Measurements from ENCODE around the gene AURKAIP1. TPM values are rescaled to one million over a fixed set of nuclear protein-coding genes. Genes with fewer than 3 reads are reported as not detected.

The AURKAIP1 gene
- total and polyA plus RNA-seq, 8 donors = 50.9 to 281 (median 140) TPM

DNA sequence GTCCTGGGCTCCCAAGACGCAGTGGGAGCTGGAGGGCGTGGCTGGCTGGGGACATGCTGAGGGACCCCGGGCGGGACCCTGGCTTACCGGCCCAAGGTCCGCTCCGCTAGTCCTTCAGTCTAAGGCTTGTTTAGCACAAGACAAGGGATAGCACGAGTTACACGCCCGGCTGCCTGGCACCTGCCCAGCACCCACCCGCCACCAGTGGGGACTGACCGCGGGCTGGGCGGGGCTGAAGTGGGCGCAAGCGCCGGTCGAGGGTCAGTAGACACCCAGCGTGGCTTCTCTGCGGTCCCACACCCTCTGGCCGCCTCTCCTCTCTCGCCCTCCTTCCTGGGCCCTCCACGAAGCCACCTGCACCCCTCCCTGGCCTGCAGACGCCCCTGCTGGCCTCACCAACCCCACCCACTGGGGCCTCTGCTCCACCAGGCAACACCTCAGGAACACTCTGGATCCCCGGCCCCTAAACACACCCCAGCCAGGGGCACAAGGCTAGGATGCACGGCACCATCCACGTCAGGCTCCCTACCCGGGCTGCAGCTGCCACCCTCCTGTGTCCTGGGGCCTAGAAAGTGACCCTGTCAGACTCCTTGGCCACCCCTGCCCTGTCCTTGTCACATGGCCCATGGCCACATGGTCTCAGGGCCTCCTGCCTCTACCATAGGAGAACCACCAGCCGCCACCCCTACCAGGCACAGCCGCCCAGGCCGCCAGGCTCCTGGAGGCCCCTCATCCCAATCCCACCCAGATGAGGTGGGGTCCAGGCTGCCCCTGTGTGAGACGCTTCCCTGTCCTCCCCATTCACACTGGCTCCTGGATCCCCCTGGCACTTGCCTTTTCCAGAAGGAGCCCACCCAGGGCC lies 37.8 kb downstream of the AURKAIP1 start:
- intact Hi-C loops (cut with DNase I; ENCODE audit: low total_unique reads) = no loop called here
- H3K4me3 ChIP-seq = no peak overlapping the region
- H3K9me3 ChIP-seq = no peaks in the 10 kb centered on the region
- H3K27ac ChIP-seq = peak overlapping the region in 1 of 5 donors; percentile 33
- H3K4me1 ChIP-seq = peaks cover 6 to 28% (median 23%) of the 10 kb centered on the region in 4 donors
- H3K36me3 ChIP-seq = peaks cover 32 to 75% (median 71%) of the 10 kb centered on the region in 4 donors
- no peaks in the 10 kb centered on the region for H3K27me3 ChIP-seq
- no peak for DNase-seq
- 88 to 96% (median 93%) methylated on average over 16 to 32 of the region's 32 CpGs for WGBS, 5 donors
- no peak for TF ChIP-seq POLR2AphosphoS5 (IDR thresholded peaks at IDR 0.05)
- no peak for TF ChIP-seq POLR2A (IDR thresholded peaks at IDR 0.05)
- TF ChIP-seq EP300 (IDR thresholded peaks at IDR 0.05) = no peak
- TF ChIP-seq, protein P1, sequence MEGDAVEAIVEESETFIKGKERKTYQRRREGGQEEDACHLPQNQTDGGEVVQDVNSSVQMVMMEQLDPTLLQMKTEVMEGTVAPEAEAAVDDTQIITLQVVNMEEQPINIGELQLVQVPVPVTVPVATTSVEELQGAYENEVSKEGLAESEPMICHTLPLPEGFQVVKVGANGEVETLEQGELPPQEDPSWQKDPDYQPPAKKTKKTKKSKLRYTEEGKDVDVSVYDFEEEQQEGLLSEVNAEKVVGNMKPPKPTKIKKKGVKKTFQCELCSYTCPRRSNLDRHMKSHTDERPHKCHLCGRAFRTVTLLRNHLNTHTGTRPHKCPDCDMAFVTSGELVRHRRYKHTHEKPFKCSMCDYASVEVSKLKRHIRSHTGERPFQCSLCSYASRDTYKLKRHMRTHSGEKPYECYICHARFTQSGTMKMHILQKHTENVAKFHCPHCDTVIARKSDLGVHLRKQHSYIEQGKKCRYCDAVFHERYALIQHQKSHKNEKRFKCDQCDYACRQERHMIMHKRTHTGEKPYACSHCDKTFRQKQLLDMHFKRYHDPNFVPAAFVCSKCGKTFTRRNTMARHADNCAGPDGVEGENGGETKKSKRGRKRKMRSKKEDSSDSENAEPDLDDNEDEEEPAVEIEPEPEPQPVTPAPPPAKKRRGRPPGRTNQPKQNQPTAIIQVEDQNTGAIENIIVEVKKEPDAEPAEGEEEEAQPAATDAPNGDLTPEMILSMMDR (IDR thresholded peaks at IDR 0.05) = no peak

DNA sequence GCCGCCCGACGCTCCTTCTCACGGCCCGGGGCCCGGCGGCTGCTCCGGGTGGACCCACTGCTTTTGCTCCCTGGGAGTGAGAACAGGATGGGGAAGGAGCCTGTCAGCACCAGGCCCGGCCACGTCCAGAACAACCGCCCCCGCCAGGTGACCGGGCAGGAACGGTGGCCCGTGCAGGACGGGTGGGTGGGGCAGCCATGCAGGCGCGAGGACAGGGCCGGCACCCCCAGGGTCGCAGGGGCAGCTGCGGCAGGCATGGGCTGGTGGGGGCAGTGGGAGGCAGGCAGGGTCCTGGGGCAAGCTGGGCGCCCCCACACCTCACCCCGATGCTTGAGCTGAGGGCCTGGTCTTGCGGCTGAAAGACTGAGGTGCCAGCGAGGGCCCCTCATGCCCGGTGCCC lies 38.6 kb downstream of the AURKAIP1 start:
- H3K36me3 ChIP-seq = peaks cover 27 to 68% (median 64%) of the 10 kb centered on the region in 4 donors

DNA sequence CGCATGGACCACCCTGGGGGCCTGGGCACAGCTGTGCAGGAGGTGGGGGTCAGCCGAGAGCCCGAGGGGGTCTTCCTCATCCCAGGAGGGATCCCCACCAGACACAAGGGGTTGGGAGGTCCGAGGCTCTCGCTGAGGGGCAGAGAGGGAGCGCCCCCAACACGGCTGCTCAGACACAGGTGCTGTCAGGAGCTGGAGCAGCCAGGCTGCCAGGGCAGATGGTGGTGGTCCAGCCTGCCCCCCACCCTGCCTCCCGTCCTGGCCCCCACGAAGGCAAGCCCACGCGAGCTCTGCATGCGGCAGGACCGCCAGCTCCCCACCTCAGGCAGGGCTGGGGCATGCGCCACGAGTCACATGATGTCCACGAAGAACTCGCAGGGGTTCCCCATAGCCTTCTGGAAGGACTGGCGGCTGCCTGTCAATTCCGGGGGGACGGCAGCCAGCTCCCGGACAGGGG lies 39.2 kb downstream of the AURKAIP1 start:
- intact Hi-C loops (cut with DNase I; ENCODE audit: low total_unique reads) = no loop called here
- no peak overlapping the region for H3K27ac ChIP-seq
- no peak for DNase-seq
- peaks cover 7 to 41% (median 37%) of the 10 kb centered on the region in 4 donors for H3K4me1 ChIP-seq
- H3K36me3 ChIP-seq = peaks cover 22 to 62% (median 57%) of the 10 kb centered on the region in 4 donors
- no peaks in the 10 kb centered on the region for H3K27me3 ChIP-seq
- no peaks in the 10 kb centered on the region for H3K9me3 ChIP-seq
- no peak for TF ChIP-seq POLR2A (IDR thresholded peaks at IDR 0.05)
- TF ChIP-seq POLR2AphosphoS5 (IDR thresholded peaks at IDR 0.05) = no peak
- TF ChIP-seq EP300 (IDR thresholded peaks at IDR 0.05) = no peak
- no peak overlapping the region for H3K4me3 ChIP-seq
- WGBS, 5 donors = 80 to 96% (median 88%) methylated on average over 2 to 21 of the region's 21 CpGs

More for the DNA sequence above, 38.6 kb downstream of the AURKAIP1 start:
- Histone ChIP-seq H3K27ac (no peak overlapping the region), H3K9me3 (no peaks in the 10 kb centered on the region), H3K4me3 (no peak overlapping the region), H3K4me1 (peaks cover 6 to 34% (median 30%) of the 10 kb centered on the region in 4 donors), H3K27me3 (no peaks in the 10 kb centered on the region)
- intact Hi-C loops (cut with DNase I; ENCODE audit: low total_unique reads) = no loop called here
- TF ChIP-seq EP300 (IDR thresholded peaks at IDR 0.05) = no peak
- TF ChIP-seq POLR2A (IDR thresholded peaks at IDR 0.05) = no peak
- TF ChIP-seq, protein P1 (IDR thresholded peaks at IDR 0.05) = no peak
- TF ChIP-seq POLR2AphosphoS5 (IDR thresholded peaks at IDR 0.05) = no peak
- DNase-seq = no peak
- WGBS, 5 donors = 89 to 92% (median 90%) methylated on average over 20 to 26 of the region's 26 CpGs

DNA sequence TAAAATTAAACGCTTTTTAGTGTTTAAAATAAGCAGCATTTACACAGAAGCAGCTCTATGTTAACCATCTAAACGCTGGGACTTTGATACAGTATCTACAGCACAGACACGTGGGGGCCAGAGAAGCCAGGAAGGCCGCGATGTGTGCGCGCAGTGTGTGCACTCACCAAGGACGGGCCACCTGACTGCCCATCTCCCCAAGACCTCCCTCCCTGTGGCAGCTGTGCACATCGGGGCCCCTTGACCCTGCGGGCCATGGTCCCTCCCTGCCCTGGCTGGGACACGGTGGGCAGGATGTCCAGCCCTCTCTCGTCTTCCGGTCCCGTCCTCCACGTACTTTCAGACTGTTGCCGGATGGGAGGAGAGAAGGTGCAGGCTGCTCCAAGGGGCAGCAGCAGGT lies 39.7 kb downstream of the AURKAIP1 start:
- Histone ChIP-seq H3K27me3 (no peaks in the 10 kb centered on the region), H3K27ac (no peak overlapping the region), H3K9me3 (no peaks in the 10 kb centered on the region), H3K4me3 (no peak overlapping the region), H3K36me3 (peaks cover 21 to 56% (median 52%) of the 10 kb centered on the region in 4 donors), H3K4me1 (peaks cover 11 to 46% (median 42%) of the 10 kb centered on the region in 4 donors)
- DNase-seq = no peak
- intact Hi-C loops (cut with DNase I; ENCODE audit: low total_unique reads) = no loop called here
- TF ChIP-seq POLR2A (IDR thresholded peaks at IDR 0.05) = no peak
- no peak for TF ChIP-seq POLR2AphosphoS5 (IDR thresholded peaks at IDR 0.05)
- TF ChIP-seq, protein P1 (IDR thresholded peaks at IDR 0.05) = no peak
- TF ChIP-seq EP300 (IDR thresholded peaks at IDR 0.05) = no peak
- WGBS, 5 donors = 73 to 87% (median 78%) methylated on average over 9 to 16 of the region's 16 CpGs

All from stomach (tissue), 9 donors.